Body of pancreas (tissue), 4 donors: ENCODE results near the gene SLC26A9. TPM values are rescaled to one million over a fixed set of nuclear protein-coding genes. Genes with fewer than 3 reads are reported as not detected.

Source experiments
- ATAC-seq: fragments of 150-250 bp; one replicate; pipeline ENCODE4 v1.9.1; 2016
- DNase-seq, 4 donors: peaks; one replicate each; pipeline ENCODE4 v3.0.0-alpha.2; 2019
- H3K27ac ChIP-seq, 4 donors: fragments of 200-600 bp; sonication (generic); 1 replicate in 3 of 4; 2 replicates in 1 of 4; pipeline versions ENCODE4 v1.5.1 to v1.6.1; 2016 to 2019; ENCODE audit warnings: mild to moderate bottlenecking in 1 of 4, mixed read lengths in 1 of 4, moderate library complexity in 1 of 4
- H3K27me3 ChIP-seq, 2 donors: fragments of 200-600 bp; sonication (generic); one replicate each; pipeline ENCODE4 v1.6.0; 2016; ENCODE audit warnings: mild to moderate bottlenecking in 1 of 2
- H3K36me3 ChIP-seq, 2 donors: fragments of 200-600 bp; sonication (generic); replicated peaks in 1 of 2; 2 replicates each; pipeline ENCODE4 v1.5.1; 2016; ENCODE audit warnings: low read depth in 2 of 2; ENCODE audit not compliant: insufficient read depth in 1 of 2
- H3K4me1 ChIP-seq: fragments of 200-600 bp; sonication (generic); one replicate; pipeline ENCODE4 v1.6.0; 2016
- H3K4me3 ChIP-seq, 2 donors: fragments of 200-600 bp; sonication (generic); 1 replicate in 1 of 2; 2 replicates in 1 of 2; pipeline ENCODE4 v1.5.1; 2016 to 2019
- H3K9me3 ChIP-seq, 3 donors: fragments of 200-600 bp; sonication (generic); 1 replicate in 2 of 3; 2 replicates in 1 of 3; pipeline ENCODE4 v1.5.1; 2016
- POLR2A ChIP-seq, 3 donors: fragments of 450-650 bp; IDR thresholded peaks; one replicate each; pipeline ENCODE4 v1.6.1; 2016; ENCODE audit warnings: antibody characterized with exemption in 3 of 3, mild to moderate bottlenecking in 2 of 3
- WGBS, 2 donors: methylation state at CpG; one replicate each; pipeline ENCODE4 v1.1.5; 2017; 5-methylcytosine and 5-hydroxymethylcytosine counted together
- intact Hi-C: fragments of 100-400 bp; cut with DNase I; formaldehyde crosslinking; loops from one replicate; pipeline ENCODE4 v1.15.1; 2023
- total RNA-seq, 2 donors: library from RNA; depleted of rRNA; stranded (reverse); fragments of >200 nt; gene quantifications; one replicate each; pipeline ENCODE4 v1.1.0, GENCODE V29; 2016
- TF ChIP-seq, protein P1 (sequence below), 7 experiments: fragments of 450-650 bp in 4 of 7; fragments of 200-600 bp in 3 of 7; sonication (generic) in 3 of 7; IDR thresholded peaks; one replicate each; pipeline ENCODE4 v1.5.1; 2016 to 2019; ENCODE audit warnings: antibody characterized with exemption in 7 of 7

The SLC26A9 gene
- total RNA-seq, 2 donors from 2014 or later: 0.78 to 1.6 TPM

DNA sequence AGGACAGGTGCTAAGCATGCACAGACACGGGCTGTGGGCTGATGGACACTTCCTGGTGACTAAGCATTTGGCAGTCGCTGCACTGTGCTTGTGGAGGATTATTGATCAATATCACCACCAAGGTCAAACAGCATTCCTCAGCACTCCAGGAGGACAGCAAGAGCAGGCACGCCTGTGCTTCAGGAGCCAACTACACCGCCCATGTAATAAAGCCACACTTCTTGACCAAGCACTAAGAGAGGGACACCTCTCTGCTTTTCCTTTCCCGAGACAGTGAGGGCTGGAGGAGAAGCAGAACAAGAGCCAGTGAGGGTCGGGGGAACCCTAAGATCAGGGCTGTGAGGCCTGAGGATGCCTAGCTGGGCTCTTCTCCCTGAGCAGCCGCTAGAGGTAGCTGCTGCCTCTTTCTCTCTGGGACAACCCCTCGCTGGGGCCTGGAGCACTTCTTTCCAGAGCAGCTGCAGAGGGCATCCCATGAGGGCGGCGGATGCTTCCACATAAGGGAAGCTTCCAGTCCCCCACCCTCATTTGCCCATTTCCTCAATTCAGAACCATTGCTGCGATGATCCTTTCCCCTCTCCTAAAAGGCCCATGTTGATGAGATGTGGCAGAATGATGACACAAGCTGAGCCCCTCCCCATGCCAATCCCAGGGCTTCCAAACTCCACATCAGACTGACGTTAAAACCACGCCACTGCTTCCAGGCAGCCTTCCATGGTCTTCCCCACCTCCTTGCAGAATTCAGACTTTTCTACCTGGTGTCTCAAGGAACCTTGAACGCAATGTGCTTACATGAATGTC lies 40.9 kb upstream of the SLC26A9 start:
- ATAC-seq (peak; percentile 91), DNase-seq (peak; percentile 70 to 86 (median 78))
- no peaks in the 10 kb centered on the region for H3K9me3 ChIP-seq
- WGBS, 2 donors: 28 to 42% methylated on average over 13 to 14 of the region's 14 CpGs
- TF ChIP-seq, protein P1, sequence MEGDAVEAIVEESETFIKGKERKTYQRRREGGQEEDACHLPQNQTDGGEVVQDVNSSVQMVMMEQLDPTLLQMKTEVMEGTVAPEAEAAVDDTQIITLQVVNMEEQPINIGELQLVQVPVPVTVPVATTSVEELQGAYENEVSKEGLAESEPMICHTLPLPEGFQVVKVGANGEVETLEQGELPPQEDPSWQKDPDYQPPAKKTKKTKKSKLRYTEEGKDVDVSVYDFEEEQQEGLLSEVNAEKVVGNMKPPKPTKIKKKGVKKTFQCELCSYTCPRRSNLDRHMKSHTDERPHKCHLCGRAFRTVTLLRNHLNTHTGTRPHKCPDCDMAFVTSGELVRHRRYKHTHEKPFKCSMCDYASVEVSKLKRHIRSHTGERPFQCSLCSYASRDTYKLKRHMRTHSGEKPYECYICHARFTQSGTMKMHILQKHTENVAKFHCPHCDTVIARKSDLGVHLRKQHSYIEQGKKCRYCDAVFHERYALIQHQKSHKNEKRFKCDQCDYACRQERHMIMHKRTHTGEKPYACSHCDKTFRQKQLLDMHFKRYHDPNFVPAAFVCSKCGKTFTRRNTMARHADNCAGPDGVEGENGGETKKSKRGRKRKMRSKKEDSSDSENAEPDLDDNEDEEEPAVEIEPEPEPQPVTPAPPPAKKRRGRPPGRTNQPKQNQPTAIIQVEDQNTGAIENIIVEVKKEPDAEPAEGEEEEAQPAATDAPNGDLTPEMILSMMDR (IDR thresholded peaks at IDR 0.05): peak; percentile 18 to 68 (median 50)
- peak in 1 of 3 donors; percentile 43 for TF ChIP-seq POLR2A (IDR thresholded peaks at IDR 0.05)
- intact Hi-C loops: no loop called here
- peaks cover 33% of the 10 kb centered on the region for H3K4me1 ChIP-seq
- H3K27ac ChIP-seq: peak overlapping the region; percentile 4 to 74 (median 62)
- H3K36me3 ChIP-seq: no peaks in the 10 kb centered on the region
- no peaks in the 10 kb centered on the region for H3K27me3 ChIP-seq
- no peak overlapping the region for H3K4me3 ChIP-seq

DNA sequence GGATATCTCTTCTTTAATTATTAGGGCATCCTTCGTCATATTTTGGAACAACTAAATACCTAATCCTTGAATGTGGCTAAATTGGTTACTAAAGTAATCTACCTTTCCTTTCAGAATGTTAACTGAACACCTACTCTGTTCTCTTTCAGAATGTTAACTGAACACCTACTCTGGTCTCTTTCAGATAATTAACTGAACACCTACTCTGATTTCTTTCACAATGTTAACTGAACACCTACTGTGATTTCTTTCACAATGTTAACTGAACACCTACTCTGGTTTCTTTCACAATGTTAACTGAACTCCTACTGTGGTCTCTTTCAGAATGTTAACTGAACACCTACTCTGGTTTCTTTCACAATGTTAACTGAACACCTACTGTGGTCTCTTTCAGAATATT lies 38.0 kb upstream of the SLC26A9 start:
- peaks cover 34% of the 10 kb centered on the region for H3K4me1 ChIP-seq
- 92 to 100% methylated on average over 1 of the region's 1 CpG for WGBS, 2 donors
- no peaks in the 10 kb centered on the region for H3K27me3 ChIP-seq
- H3K4me3 ChIP-seq: no peak overlapping the region
- TF ChIP-seq POLR2A (IDR thresholded peaks at IDR 0.05): no peak
- TF ChIP-seq, protein P1 (IDR thresholded peaks at IDR 0.05): no peak
- intact Hi-C loops: no loop called here
- H3K9me3 ChIP-seq: no peaks in the 10 kb centered on the region
- DNase-seq: no peak
- no peak for ATAC-seq
- H3K36me3 ChIP-seq: no peaks in the 10 kb centered on the region
- H3K27ac ChIP-seq: no peak overlapping the region

DNA sequence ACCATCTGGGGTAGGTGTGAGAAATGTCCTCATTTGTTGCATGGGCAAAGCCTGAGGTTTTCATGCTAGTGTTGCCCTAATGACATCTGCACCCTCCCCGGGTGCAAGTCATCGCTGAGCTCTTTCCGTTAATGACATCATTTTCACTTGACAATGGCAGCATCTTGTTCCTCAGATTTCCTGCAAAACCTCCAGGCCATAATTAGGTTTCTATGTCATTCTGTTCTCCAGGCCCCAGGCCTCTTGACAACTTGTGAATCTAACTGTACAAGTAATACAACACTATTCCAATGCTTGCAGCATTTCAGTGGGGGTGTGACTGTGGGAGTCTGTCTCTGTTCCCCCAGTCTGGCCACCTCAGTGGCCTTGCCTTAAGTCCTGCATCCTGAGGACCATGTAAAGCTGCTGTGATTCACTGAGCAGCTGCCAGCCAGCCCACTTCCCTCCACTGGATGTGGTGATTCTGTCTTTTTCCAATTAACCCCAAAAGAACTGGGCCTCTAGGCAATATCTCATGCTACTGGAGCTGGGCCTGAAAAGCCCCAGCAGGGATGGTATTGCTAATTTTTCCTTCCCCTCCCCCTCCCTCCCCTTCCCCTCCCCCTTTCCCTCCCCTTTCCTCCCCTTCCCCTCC lies 37.1 kb upstream of the SLC26A9 start:
- intact Hi-C loops: no loop called here
- no peak overlapping the region for H3K27ac ChIP-seq
- ATAC-seq: no peak
- no peaks in the 10 kb centered on the region for H3K27me3 ChIP-seq
- H3K9me3 ChIP-seq: no peaks in the 10 kb centered on the region
- no peak for DNase-seq
- H3K4me3 ChIP-seq: no peak overlapping the region
- H3K4me1 ChIP-seq: peaks cover 36% of the 10 kb centered on the region
- no peak for TF ChIP-seq POLR2A (IDR thresholded peaks at IDR 0.05)
- 78 to 81% methylated on average over 3 of the region's 3 CpGs for WGBS, 2 donors
- no peaks in the 10 kb centered on the region for H3K36me3 ChIP-seq

DNA sequence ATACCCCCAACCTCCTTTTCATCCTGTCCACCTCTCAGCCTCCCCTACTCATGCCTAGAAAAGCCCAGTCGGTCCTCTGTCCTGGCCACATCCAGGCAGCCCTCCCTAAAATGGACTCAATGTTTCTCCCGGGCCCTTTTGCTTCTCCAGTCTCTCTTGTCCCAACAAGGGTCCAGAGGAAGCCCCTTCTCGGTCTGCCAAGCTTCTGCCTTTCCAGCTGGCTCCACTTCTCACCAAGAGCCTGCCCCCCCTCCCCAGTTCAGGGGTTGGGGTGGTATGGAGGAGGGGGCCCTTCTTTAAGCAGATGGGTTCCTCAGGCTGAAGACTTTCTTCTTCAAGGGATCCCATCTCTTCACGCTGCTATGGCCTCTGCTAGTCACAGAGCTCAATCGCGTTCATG lies 36.0 kb upstream of the SLC26A9 start:
- WGBS, 2 donors: 79 to 85% methylated on average over 6 of the region's 6 CpGs
- Histone ChIP-seq H3K36me3 (no peaks in the 10 kb centered on the region), H3K27ac (no peak overlapping the region), H3K27me3 (no peaks in the 10 kb centered on the region), H3K9me3 (no peaks in the 10 kb centered on the region), H3K4me3 (no peak overlapping the region), H3K4me1 (peaks cover 26% of the 10 kb centered on the region)
- ATAC-seq (no peak), DNase-seq (no peak)
- intact Hi-C loops: loop anchor here (5.0 to 10.0 kb wide), 3 partner anchors 57 to 314 kb away; no protein-coding TSS in a partner anchor
- no peak for TF ChIP-seq POLR2A (IDR thresholded peaks at IDR 0.05)
- TF ChIP-seq, protein P1 (IDR thresholded peaks at IDR 0.05): no peak

DNA sequence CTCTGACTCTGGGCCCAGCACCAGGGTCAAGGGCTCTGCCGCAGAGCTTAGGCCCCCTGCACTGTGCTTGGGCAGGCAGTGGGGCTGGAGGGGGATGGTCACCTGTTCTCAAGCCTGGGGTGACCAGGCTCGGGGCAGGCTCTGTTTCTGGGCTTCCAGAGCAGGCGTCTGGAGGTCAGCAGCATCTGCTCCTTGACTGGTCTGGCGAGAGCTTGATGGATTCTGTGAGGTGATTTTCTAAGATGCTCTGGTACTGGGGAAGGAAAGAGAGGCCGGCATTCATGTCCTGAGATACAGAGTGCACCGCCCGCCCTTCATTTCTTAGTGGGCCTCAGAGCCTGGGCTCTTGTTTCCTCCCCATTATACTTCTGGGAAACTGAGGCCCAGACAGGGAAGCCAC lies 35.4 kb upstream of the SLC26A9 start:
- TF ChIP-seq POLR2A (IDR thresholded peaks at IDR 0.05): no peak
- TF ChIP-seq, protein P1 (IDR thresholded peaks at IDR 0.05): no peak

More for the DNA sequence above, 35.4 kb upstream of the SLC26A9 start:
- H3K4me3 ChIP-seq: no peak overlapping the region
- H3K36me3 ChIP-seq: no peaks in the 10 kb centered on the region
- WGBS, 2 donors: 74 to 78% methylated on average over 6 of the region's 7 CpGs
- H3K27me3 ChIP-seq: no peaks in the 10 kb centered on the region
- intact Hi-C loops: loop anchor here (5.0 to 10.0 kb wide), 3 partner anchors 56 to 314 kb away; no protein-coding TSS in a partner anchor
- peaks cover 20% of the 10 kb centered on the region for H3K4me1 ChIP-seq
- H3K9me3 ChIP-seq: no peaks in the 10 kb centered on the region
- no peak overlapping the region for H3K27ac ChIP-seq
- no peak for DNase-seq
- no peak for ATAC-seq
